ENCODE measurements around the gene BARX2. TPM values are rescaled to one million over a fixed set of nuclear protein-coding genes. Genes with fewer than 3 reads are reported as not detected.

BARX2 gene
- total and polyA plus RNA-seq, 9 donors: 0.06 to 6.2 (median 0.35) TPM; not detected in 4

DNA sequence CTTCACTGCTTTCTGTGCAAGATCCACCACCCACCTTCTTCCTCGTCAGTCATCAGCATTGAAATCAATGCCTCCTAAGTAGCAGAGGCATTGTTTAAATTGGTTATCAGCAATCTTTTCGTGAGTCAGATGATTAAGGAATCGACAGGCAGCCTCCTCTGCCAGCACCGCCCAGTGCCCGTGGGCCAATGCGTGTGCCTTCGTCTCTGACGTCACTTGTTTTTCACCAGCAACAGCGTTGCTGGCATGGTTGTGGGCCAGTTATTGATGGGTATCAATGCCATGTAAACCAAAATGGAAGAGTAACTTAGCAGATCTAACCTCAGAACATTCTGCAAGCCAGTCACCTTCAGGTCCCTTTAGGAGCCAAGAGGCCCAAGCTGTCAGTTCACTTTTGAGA is 69.6 kb downstream of the BARX2 start:
- Histone ChIP-seq H3K27me3 (no peaks in the 10 kb centered on the region), H3K27ac (no peak overlapping the region), H3K4me1 (ENCODE audit: insufficient read depth) (no peaks in the 10 kb centered on the region), H3K4me3 (no peak overlapping the region), H3K9me3 (no peaks in the 10 kb centered on the region), H3K36me3 (no peaks in the 10 kb centered on the region)
- WGBS, 3 donors: 82 to 85% (median 85%) methylated on average over 9 of the region's 9 CpGs
- no peak for DNase-seq
- TF ChIP-seq EP300 (IDR thresholded peaks at IDR 0.05): no peak
- TF ChIP-seq, protein P1, sequence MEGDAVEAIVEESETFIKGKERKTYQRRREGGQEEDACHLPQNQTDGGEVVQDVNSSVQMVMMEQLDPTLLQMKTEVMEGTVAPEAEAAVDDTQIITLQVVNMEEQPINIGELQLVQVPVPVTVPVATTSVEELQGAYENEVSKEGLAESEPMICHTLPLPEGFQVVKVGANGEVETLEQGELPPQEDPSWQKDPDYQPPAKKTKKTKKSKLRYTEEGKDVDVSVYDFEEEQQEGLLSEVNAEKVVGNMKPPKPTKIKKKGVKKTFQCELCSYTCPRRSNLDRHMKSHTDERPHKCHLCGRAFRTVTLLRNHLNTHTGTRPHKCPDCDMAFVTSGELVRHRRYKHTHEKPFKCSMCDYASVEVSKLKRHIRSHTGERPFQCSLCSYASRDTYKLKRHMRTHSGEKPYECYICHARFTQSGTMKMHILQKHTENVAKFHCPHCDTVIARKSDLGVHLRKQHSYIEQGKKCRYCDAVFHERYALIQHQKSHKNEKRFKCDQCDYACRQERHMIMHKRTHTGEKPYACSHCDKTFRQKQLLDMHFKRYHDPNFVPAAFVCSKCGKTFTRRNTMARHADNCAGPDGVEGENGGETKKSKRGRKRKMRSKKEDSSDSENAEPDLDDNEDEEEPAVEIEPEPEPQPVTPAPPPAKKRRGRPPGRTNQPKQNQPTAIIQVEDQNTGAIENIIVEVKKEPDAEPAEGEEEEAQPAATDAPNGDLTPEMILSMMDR (IDR thresholded peaks at IDR 0.05): no peak
- no peak for TF ChIP-seq POLR2A (IDR thresholded peaks at IDR 0.05)
- intact Hi-C loops (cut with DNase I): no loop called here

DNA sequence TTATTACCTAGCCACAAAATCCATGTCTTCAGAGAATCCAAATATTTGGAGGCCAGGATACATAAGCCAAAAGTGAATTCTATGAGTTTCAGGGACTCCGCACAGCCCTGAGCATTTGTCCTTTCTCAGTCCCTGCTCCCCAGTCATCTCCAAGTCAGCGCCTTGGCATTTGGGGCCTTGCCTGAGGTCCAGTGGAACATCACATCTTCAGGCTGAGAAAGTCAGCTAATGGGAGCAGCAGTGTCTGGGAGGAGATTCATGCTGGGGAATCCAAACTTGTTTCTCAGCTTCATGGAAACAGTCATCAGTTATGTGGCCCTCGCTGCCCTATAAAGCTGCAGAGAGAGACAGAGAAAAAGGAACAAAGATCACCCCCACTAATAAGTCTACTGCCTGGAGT is 70.9 kb downstream of the BARX2 start:
- intact Hi-C loops (cut with DNase I): no loop called here
- TF ChIP-seq, protein P1 (IDR thresholded peaks at IDR 0.05): no peak
- TF ChIP-seq EP300 (IDR thresholded peaks at IDR 0.05) (no peak), POLR2A (IDR thresholded peaks at IDR 0.05) (no peak)
- H3K36me3 ChIP-seq: no peaks in the 10 kb centered on the region
- H3K27me3 ChIP-seq: no peaks in the 10 kb centered on the region
- no peaks in the 10 kb centered on the region for H3K9me3 ChIP-seq
- H3K4me1 ChIP-seq (ENCODE audit: insufficient read depth): no peaks in the 10 kb centered on the region
- 82 to 86% (median 86%) methylated on average over 3 of the region's 3 CpGs for WGBS, 3 donors
- DNase-seq: no peak
- no peak overlapping the region for H3K4me3 ChIP-seq
- no peak overlapping the region for H3K27ac ChIP-seq

DNA sequence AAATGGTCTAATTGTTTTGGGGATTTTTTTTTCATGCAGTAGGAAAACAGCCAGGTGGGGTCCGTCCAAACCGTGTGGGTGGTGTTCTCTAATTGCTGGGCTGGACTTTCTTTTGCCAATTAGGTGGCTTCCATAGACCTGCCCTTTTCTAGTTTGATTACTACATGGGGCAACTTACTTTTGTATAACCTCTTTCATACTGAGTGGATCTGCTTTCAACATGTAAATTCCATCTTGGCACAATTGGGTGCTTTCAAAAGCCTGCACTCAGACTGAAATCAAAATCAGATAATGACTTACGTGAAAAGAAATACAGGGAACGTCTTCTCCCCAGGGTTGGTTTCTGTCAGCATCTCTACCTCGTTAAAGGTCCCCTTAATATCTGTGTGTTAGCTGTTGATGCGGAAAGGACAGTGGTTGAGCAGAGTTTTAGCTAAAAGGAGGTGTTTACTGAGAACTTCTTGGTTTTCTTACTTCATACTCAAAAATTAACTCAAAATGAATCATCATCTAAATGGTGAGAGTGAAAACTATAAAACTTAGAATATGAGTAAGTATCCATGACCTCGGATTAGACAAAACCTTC is 72.1 kb downstream of the BARX2 start:
- Histone ChIP-seq H3K9me3 (no peaks in the 10 kb centered on the region), H3K4me1 (ENCODE audit: insufficient read depth) (no peaks in the 10 kb centered on the region), H3K27ac (no peak overlapping the region), H3K27me3 (no peaks in the 10 kb centered on the region), H3K36me3 (no peaks in the 10 kb centered on the region), H3K4me3 (no peak overlapping the region)
- intact Hi-C loops (cut with DNase I): no loop called here
- TF ChIP-seq, protein P1 (IDR thresholded peaks at IDR 0.05): no peak
- TF ChIP-seq POLR2A (IDR thresholded peaks at IDR 0.05) (no peak), EP300 (IDR thresholded peaks at IDR 0.05) (no peak)
- no peak for DNase-seq
- WGBS, 3 donors: 34 to 43% (median 34%) methylated on average over 7 of the region's 7 CpGs

DNA sequence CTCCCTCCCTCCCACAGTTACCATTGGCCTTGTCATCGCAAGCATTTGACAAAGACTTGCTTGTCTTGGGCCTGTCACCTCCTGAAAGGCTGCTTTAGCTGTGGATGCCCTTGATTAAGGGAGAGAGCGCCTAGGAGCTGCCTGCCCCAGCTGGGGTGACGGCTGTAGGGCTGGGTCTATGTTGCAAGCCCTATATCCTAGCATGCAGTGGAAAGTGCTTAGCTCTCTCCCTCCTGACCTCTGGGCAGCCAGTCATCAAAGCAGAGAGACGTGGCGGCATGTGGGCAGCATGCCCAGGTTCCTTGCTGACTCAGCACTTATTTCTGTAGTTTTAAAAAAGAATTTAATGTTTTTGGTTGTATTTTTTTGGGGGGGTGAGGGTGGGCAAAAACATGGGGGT is 75.9 kb downstream of the BARX2 start:
- Histone ChIP-seq H3K36me3 (no peaks in the 10 kb centered on the region), H3K9me3 (no peaks in the 10 kb centered on the region), H3K27me3 (no peaks in the 10 kb centered on the region), H3K4me3 (no peak overlapping the region), H3K27ac (no peak overlapping the region), H3K4me1 (ENCODE audit: insufficient read depth) (no peaks in the 10 kb centered on the region)
- intact Hi-C loops (cut with DNase I): no loop called here
- WGBS, 3 donors: 57 to 64% (median 59%) methylated on average over 5 of the region's 5 CpGs
- DNase-seq: no peak
- TF ChIP-seq, protein P1 (IDR thresholded peaks at IDR 0.05): no peak
- TF ChIP-seq POLR2A (IDR thresholded peaks at IDR 0.05): no peak
- TF ChIP-seq EP300 (IDR thresholded peaks at IDR 0.05): no peak
